D341Med (cell line): Measurements from ENCODE around the gene CWF19L1.

Experiments used
- DNase-seq: peaks from one replicate; pipeline ENCODE4 v3.0.0; 2012; ENCODE audit warnings: low spot score

The CWF19L1 gene

GRCh38 chr10:100253041-100253440 lies 14.4 kb downstream of the CWF19L1 start:
- DNase-seq = no peak

- DNase-seq = no peak
Observed at GRCh38 chr10:100248820-100249219, 18.6 kb downstream of the CWF19L1 start.

- DNase-seq = no peak
Observed at GRCh38 chr10:100245484-100246220, 21.8 kb downstream of the CWF19L1 start.

- DNase-seq = no peak
Observed at GRCh38 chr10:100239851-100240250, 27.6 kb downstream of the CWF19L1 start.

GRCh38 chr10:100238429-100238828 lies 29.0 kb downstream of the CWF19L1 start:
- DNase-seq = no peak

- DNase-seq = no peak
Observed at GRCh38 chr10:100232101-100232500, 35.3 kb downstream of the CWF19L1 start.

- DNase-seq = no peak
Observed at GRCh38 chr10:100229819-100230422, 37.5 kb downstream of the CWF19L1 start.

- no peak for DNase-seq
Observed at GRCh38 chr10:100223879-100224278, 43.6 kb downstream of the CWF19L1 start.

GRCh38 chr10:100222529-100222928 lies 44.9 kb downstream of the CWF19L1 start:
- DNase-seq = no peak

- DNase-seq = no peak
Observed at GRCh38 chr10:100216006-100216405, 51.4 kb downstream of the CWF19L1 start.

- no peak for DNase-seq
Observed at GRCh38 chr10:100209303-100209702, 58.1 kb downstream of the CWF19L1 start.

GRCh38 chr10:100208276-100208675 lies 59.2 kb downstream of the CWF19L1 start:
- DNase-seq = no peak

GRCh38 chr10:100204370-100204769 lies 63.1 kb downstream of the CWF19L1 start:
- no peak for DNase-seq

- DNase-seq = no peak
Observed at GRCh38 chr10:100201549-100201948, 65.9 kb downstream of the CWF19L1 start.

- DNase-seq = no peak
Observed at GRCh38 chr10:100194711-100195110, 72.7 kb downstream of the CWF19L1 start.

GRCh38 chr10:100192350-100192749 lies 75.1 kb downstream of the CWF19L1 start:
- no peak for DNase-seq

- DNase-seq = peak; percentile 47
Observed at GRCh38 chr10:100186253-100187212, 80.9 kb downstream of the CWF19L1 start.

- DNase-seq = peak; percentile 92
Observed at GRCh38 chr10:100185364-100186252, 81.8 kb downstream of the CWF19L1 start, which contains the start of gene ERLIN1. ERLIN1 (minus strand) TSS chr10:100186029; CDS start chr10:100185626, 403 bp downstream.

- DNase-seq = peak; percentile 30
Observed at GRCh38 chr10:100184840-100185239, 82.6 kb downstream of the CWF19L1 start.

- DNase-seq = no peak
Observed at GRCh38 chr10:100184426-100184825, 83.0 kb downstream of the CWF19L1 start.

- DNase-seq = no peak
Observed at GRCh38 chr10:100183481-100183880, 84.0 kb downstream of the CWF19L1 start.
